Colonic mucosa (tissue), 4 donors: Measurements from ENCODE around the gene CARD10. TPM values are rescaled to one million over a fixed set of nuclear protein-coding genes. Genes with fewer than 3 reads are reported as not detected.

ENCODE experiments used
- DNase-seq: peaks from one replicate; pipeline ENCODE4 v3.0.0-alpha.2; 2020
- H3K27ac ChIP-seq: fragments of 200-600 bp; one replicate; pipeline ENCODE4 v1.8.0; 2021
- H3K27me3 ChIP-seq: fragments of 200-600 bp; one replicate; pipeline ENCODE4 v1.8.0; 2021
- H3K36me3 ChIP-seq: fragments of 200-600 bp; one replicate; pipeline ENCODE4 v1.8.0; 2021
- H3K4me1 ChIP-seq: fragments of 200-600 bp; one replicate; pipeline ENCODE4 v1.8.0; 2021; ENCODE audit warnings: mild to moderate bottlenecking
- H3K4me3 ChIP-seq: fragments of 200-600 bp; one replicate; pipeline ENCODE4 v1.8.0; 2021
- H3K9ac ChIP-seq, 2 donors: one replicate each; pipeline ENCODE4 v1.7.0; 2013; ENCODE audit warnings: control low read depth in 2 of 2, low read depth in 2 of 2, low read length in 2 of 2
- H3K9me3 ChIP-seq: fragments of 200-600 bp; one replicate; pipeline ENCODE4 v1.8.0; 2021
- CTCF ChIP-seq: fragments of 200-600 bp; IDR thresholded peaks from one replicate; pipeline ENCODE4 v1.8.0; 2022; ENCODE audit warnings: antibody characterized with exemption, mild to moderate bottlenecking
- intact Hi-C: fragments of 100-400 bp; cut with DNase I; formaldehyde crosslinking; loops from one replicate; pipeline ENCODE4 v1.14.1; 2022
- total RNA-seq, 2 donors: library from RNA; stranded (reverse); fragmentation: NEBNext Ultra II Directional in 1 of 2; extraction: Animal tissue kit (Norgen Biotek cat#: 25700) in 1 of 2; gene quantifications; one replicate each; pipeline ENCODE4 v1.2.1, GENCODE V29; 2021
- donor health status: healthy.
- donor health status: DM: no; HTN: no; CAD: no.
- donor health status: DM: no; HTN: no; CAD: no.

CARD10 gene
- total RNA-seq, 2 donors from 2014 or later: 59.3 to 60.5 TPM

- Histone ChIP-seq H3K27me3 (no peaks in the 10 kb centered on the region), H3K4me1 (peaks cover 35% of the 10 kb centered on the region), H3K27ac (peak overlapping the region; percentile 97), H3K9ac (peak overlapping the region; percentile 36 to 86), H3K36me3 (no peaks in the 10 kb centered on the region), H3K9me3 (no peaks in the 10 kb centered on the region), H3K4me3 (no peak overlapping the region)
- intact Hi-C loops: no loop called here
- no peak for TF ChIP-seq CTCF
- DNase-seq: no peak
Observed at GRCh38 chr22:37503183-37503683, 16.0 kb downstream of the CARD10 start.

GRCh38 chr22:37502342-37503182, 16.7 kb downstream of the CARD10 start:
- no peak overlapping the region for H3K4me3 ChIP-seq
- H3K4me1 ChIP-seq: peaks cover 35% of the 10 kb centered on the region
- peak; percentile 95 for DNase-seq
- no peaks in the 10 kb centered on the region for H3K9me3 ChIP-seq
- H3K27me3 ChIP-seq: no peaks in the 10 kb centered on the region
- intact Hi-C loops: no loop called here
- peak overlapping the region; percentile 69 to 86 for H3K9ac ChIP-seq
- H3K36me3 ChIP-seq: no peaks in the 10 kb centered on the region
- no peak for TF ChIP-seq CTCF
- peak overlapping the region; percentile 97 for H3K27ac ChIP-seq

GRCh38 chr22:37501610-37502341, 17.4 kb downstream of the CARD10 start:
- peak; percentile 95 for DNase-seq
- H3K4me1 ChIP-seq: peaks cover 35% of the 10 kb centered on the region
- no peaks in the 10 kb centered on the region for H3K9me3 ChIP-seq
- H3K27ac ChIP-seq: peak overlapping the region; percentile 97
- no peak for TF ChIP-seq CTCF
- H3K27me3 ChIP-seq: no peaks in the 10 kb centered on the region
- H3K36me3 ChIP-seq: no peaks in the 10 kb centered on the region
- intact Hi-C loops: no loop called here
- no peak overlapping the region for H3K4me3 ChIP-seq
- H3K9ac ChIP-seq: peak overlapping the region; percentile 69 to 86

- Histone ChIP-seq H3K27me3 (no peaks in the 10 kb centered on the region), H3K9ac (peak overlapping the region; percentile 48 to 73), H3K4me1 (peaks cover 35% of the 10 kb centered on the region), H3K27ac (peak overlapping the region; percentile 97), H3K9me3 (no peaks in the 10 kb centered on the region), H3K4me3 (no peak overlapping the region), H3K36me3 (no peaks in the 10 kb centered on the region)
- DNase-seq: peak; percentile 53
- no peak for TF ChIP-seq CTCF
- intact Hi-C loops: no loop called here
Observed at GRCh38 chr22:37500745-37501609, 18.2 kb downstream of the CARD10 start.
